ENCODE data around the gene CPSF2. TPM values are rescaled to one million over a fixed set of nuclear protein-coding genes. Genes with fewer than 3 reads are reported as not detected.

The CPSF2 gene
- total and polyA plus RNA-seq, 4 donors = 9.6 to 19.4 (median 14.2) TPM

DNA sequence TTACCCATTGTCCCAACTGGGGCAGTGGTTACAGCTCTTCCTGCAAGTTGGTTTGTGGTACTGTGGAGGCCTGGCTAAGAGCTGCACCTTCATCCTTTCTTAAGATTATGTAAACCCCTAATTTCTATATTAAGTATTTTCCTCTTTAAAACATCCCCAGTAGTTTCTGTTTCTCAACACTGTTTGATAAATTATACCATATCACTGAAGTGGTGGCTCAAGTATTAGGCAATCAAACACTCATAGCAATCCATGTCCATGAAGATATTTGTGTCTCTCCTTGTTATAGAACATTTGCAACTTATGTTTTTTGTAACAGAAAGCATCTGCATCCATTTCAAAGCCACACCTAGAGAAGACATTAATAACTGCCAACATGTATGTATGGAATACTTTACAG is 47.2 kb upstream of the CPSF2 start:
- Histone ChIP-seq H3K27me3 (ENCODE audit: control insufficient read depth in 4 of 4, insufficient read depth in 4 of 4, low read length in 3 of 4) (no peaks in the 10 kb centered on the region), H3K4me1 (ENCODE audit: control insufficient read depth in 4 of 4, insufficient read depth in 4 of 4, low read length in 3 of 4) (no peaks in the 10 kb centered on the region), H3K9me3 (ENCODE audit: control insufficient read depth in 4 of 4, low read length in 3 of 4) (no peaks in the 10 kb centered on the region), H3K4me3 (ENCODE audit: low read depth in 1 of 3, low read length in 3 of 3) (no peak overlapping the region), H3K36me3 (ENCODE audit: control insufficient read depth in 4 of 4, insufficient read depth in 3 of 4, low read depth in 1 of 4, low read length in 3 of 4) (peaks cover 2 to 21% (median 12%) of the 10 kb centered on the region in 4 donors), H3K9ac (ENCODE audit: low read depth in 1 of 2, low read length in 2 of 2) (no peak overlapping the region), H3K27ac (ENCODE audit: low read depth in 1 of 2, low read length in 2 of 2) (no peak overlapping the region)
- no peak for DNase-seq (ENCODE audit: low spot score)
- no peak for TF ChIP-seq FOXA1 (IDR thresholded peaks at IDR 0.05)
- TF ChIP-seq JUND (IDR thresholded peaks at IDR 0.05) = no peak
- TF ChIP-seq, protein P1, sequence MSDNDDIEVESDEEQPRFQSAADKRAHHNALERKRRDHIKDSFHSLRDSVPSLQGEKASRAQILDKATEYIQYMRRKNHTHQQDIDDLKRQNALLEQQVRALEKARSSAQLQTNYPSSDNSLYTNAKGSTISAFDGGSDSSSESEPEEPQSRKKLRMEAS (IDR thresholded peaks at IDR 0.05) = no peak

DNA sequence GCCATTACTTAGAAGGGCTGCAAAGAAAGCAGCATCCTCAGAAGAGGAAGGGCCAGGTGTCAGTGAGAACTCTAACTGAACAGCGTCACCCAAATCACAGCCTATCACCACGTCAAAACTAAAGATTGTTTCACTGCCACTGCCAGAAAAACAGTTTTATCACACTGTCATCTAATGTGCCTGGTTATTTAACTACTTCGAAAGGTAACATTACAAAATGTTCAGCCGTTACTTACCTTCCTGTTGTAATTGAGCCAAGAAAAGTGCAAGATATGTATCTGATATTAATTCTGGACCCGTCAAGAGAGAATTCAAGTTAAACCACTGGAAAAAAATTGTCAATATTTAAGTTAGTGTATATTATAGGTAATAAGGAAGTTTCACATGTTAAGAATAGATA is 33.3 kb upstream of the CPSF2 start:
- Histone ChIP-seq H3K27me3 (ENCODE audit: control insufficient read depth in 4 of 4, insufficient read depth in 4 of 4, low read length in 3 of 4) (no peaks in the 10 kb centered on the region), H3K9ac (ENCODE audit: low read depth in 1 of 2, low read length in 2 of 2) (no peak overlapping the region), H3K27ac (ENCODE audit: low read depth in 1 of 2, low read length in 2 of 2) (no peak overlapping the region), H3K9me3 (ENCODE audit: control insufficient read depth in 4 of 4, low read length in 3 of 4) (no peaks in the 10 kb centered on the region), H3K36me3 (ENCODE audit: control insufficient read depth in 4 of 4, insufficient read depth in 3 of 4, low read depth in 1 of 4, low read length in 3 of 4) (peaks cover 7 to 21% (median 13%) of the 10 kb centered on the region in 4 donors), H3K4me3 (ENCODE audit: low read depth in 1 of 3, low read length in 3 of 3) (no peak overlapping the region), H3K4me1 (ENCODE audit: control insufficient read depth in 4 of 4, insufficient read depth in 4 of 4, low read length in 3 of 4) (no peaks in the 10 kb centered on the region)
- no peak for DNase-seq (ENCODE audit: low spot score)
- TF ChIP-seq, protein P2, sequence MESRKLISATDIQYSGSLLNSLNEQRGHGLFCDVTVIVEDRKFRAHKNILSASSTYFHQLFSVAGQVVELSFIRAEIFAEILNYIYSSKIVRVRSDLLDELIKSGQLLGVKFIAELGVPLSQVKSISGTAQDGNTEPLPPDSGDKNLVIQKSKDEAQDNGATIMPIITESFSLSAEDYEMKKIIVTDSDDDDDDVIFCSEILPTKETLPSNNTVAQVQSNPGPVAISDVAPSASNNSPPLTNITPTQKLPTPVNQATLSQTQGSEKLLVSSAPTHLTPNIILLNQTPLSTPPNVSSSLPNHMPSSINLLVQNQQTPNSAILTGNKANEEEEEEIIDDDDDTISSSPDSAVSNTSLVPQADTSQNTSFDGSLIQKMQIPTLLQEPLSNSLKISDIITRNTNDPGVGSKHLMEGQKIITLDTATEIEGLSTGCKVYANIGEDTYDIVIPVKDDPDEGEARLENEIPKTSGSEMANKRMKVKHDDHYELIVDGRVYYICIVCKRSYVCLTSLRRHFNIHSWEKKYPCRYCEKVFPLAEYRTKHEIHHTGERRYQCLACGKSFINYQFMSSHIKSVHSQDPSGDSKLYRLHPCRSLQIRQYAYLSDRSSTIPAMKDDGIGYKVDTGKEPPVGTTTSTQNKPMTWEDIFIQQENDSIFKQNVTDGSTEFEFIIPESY (IDR thresholded peaks at IDR 0.05) = no peak
- no peak for TF ChIP-seq NR2F2 (IDR thresholded peaks at IDR 0.05)
- TF ChIP-seq, protein P3, sequence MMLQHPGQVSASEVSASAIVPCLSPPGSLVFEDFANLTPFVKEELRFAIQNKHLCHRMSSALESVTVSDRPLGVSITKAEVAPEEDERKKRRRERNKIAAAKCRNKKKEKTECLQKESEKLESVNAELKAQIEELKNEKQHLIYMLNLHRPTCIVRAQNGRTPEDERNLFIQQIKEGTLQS (IDR thresholded peaks at IDR 0.05) = no peak
- no peak for TF ChIP-seq GABPA (IDR thresholded peaks at IDR 0.05 in 1 of 2, conservative IDR thresholded peaks at IDR 0.05 in 1 of 2)
- no peak for TF ChIP-seq RXRA (IDR thresholded peaks at IDR 0.05)
- TF ChIP-seq SP1 (IDR thresholded peaks at IDR 0.05) = no peak
- TF ChIP-seq JUND (IDR thresholded peaks at IDR 0.05) = no peak
- no peak for TF ChIP-seq FOXA1 (IDR thresholded peaks at IDR 0.05)
- TF ChIP-seq RAD21 (IDR thresholded peaks at IDR 0.05) = no peak
- no peak for TF ChIP-seq FOXA2 (IDR thresholded peaks at IDR 0.05)
- TF ChIP-seq TAF1 (conservative IDR thresholded peaks at IDR 0.05) = no peak
- TF ChIP-seq EGR1 (IDR thresholded peaks at IDR 0.05; ENCODE audit: low read depth in 2 of 2) = no peak
- TF ChIP-seq, protein P1 (IDR thresholded peaks at IDR 0.05) = no peak
- 91% methylated on average over 5 of the region's 5 CpGs for WGBS

DNA sequence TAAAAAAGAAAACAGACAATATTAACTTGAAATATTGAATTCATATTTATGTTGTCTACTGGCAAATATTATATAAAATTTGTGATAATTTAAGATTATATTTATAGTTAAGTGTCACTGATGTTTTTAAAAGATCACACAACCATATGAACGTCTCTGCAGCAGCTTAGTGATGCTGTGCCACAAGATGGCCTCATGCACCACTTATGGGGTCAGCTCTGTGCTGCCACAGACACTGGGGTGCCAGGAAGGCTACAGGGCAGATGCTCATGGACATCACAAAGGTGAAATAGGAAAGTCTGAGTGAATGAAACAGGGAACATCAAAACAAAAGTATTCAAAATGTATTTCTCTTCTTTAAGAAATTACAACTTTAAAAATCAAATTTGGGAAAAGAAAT is 28.4 kb upstream of the CPSF2 start:
- Histone ChIP-seq H3K27ac (ENCODE audit: low read depth in 1 of 2, low read length in 2 of 2) (no peak overlapping the region), H3K27me3 (ENCODE audit: control insufficient read depth in 4 of 4, insufficient read depth in 4 of 4, low read length in 3 of 4) (no peaks in the 10 kb centered on the region), H3K9me3 (ENCODE audit: control insufficient read depth in 4 of 4, low read length in 3 of 4) (no peaks in the 10 kb centered on the region), H3K4me1 (ENCODE audit: control insufficient read depth in 4 of 4, insufficient read depth in 4 of 4, low read length in 3 of 4) (no peaks in the 10 kb centered on the region), H3K4me3 (ENCODE audit: low read depth in 1 of 3, low read length in 3 of 3) (no peak overlapping the region), H3K36me3 (ENCODE audit: control insufficient read depth in 4 of 4, insufficient read depth in 3 of 4, low read depth in 1 of 4, low read length in 3 of 4) (peaks cover 0 to 19% (median 8%) of the 10 kb centered on the region in 4 donors), H3K9ac (ENCODE audit: low read depth in 1 of 2, low read length in 2 of 2) (no peak overlapping the region)
- DNase-seq (ENCODE audit: low spot score) = no peak
- 55% methylated on average over 1 of the region's 1 CpG for WGBS
- TF ChIP-seq TAF1 (conservative IDR thresholded peaks at IDR 0.05) (no peak), FOXA2 (IDR thresholded peaks at IDR 0.05) (no peak), RAD21 (IDR thresholded peaks at IDR 0.05) (peak; percentile 41 to 51), YY1 (IDR thresholded peaks at IDR 0.05) (no peak), GABPA (IDR thresholded peaks at IDR 0.05 in 1 of 2, conservative IDR thresholded peaks at IDR 0.05 in 1 of 2) (no peak)
